ENCODE measurements around the gene LKAAEAR1. TPM values are rescaled to one million over a fixed set of nuclear protein-coding genes. Genes with fewer than 3 reads are reported as not detected.
A peak's percentile ranks its signal among the peaks of the same experiment; 100 is the strongest.

LKAAEAR1 gene
- polyA plus RNA-seq, 1 donor (not counting 4 experiments of a cell fraction or from before 2014, with no cell fraction given): not detected

- H3K9me3 ChIP-seq (ENCODE audit: control insufficient read depth, low read depth, low read length): no peaks in the 10 kb centered on the region
- no peak overlapping the region for H3K27ac ChIP-seq (ENCODE audit: control insufficient read depth, insufficient read depth, low read length)
- peaks cover 2% of the 10 kb centered on the region for H3K79me2 ChIP-seq (ENCODE audit: control insufficient read depth, insufficient read depth, low read length)
- no peaks in the 10 kb centered on the region for H3K9me1 ChIP-seq (ENCODE audit: control insufficient read depth, extremely low read depth, insufficient read depth, low read length)
- H3K36me3 ChIP-seq (ENCODE audit: control insufficient read depth in 2 of 2, extremely low read depth in 1 of 2, insufficient read depth in 2 of 2, low read length in 2 of 2): peaks cover 0 to 6% of the 10 kb centered on the region in 2 experiments
- DNase-seq (ENCODE audit: low read depth, low spot score) (no peak), FAIRE-seq (no peak)
- peak overlapping the region; percentile 72 for H3K9ac ChIP-seq (ENCODE audit: control insufficient read depth, extremely low read depth, insufficient read depth, low read length)
- dilution Hi-C loops (cut with MboI; ENCODE audit: extremely low pct_ligation_motif_present, low sequenced_read_pairs): no loop called here
- TF ChIP-seq, protein P1, sequence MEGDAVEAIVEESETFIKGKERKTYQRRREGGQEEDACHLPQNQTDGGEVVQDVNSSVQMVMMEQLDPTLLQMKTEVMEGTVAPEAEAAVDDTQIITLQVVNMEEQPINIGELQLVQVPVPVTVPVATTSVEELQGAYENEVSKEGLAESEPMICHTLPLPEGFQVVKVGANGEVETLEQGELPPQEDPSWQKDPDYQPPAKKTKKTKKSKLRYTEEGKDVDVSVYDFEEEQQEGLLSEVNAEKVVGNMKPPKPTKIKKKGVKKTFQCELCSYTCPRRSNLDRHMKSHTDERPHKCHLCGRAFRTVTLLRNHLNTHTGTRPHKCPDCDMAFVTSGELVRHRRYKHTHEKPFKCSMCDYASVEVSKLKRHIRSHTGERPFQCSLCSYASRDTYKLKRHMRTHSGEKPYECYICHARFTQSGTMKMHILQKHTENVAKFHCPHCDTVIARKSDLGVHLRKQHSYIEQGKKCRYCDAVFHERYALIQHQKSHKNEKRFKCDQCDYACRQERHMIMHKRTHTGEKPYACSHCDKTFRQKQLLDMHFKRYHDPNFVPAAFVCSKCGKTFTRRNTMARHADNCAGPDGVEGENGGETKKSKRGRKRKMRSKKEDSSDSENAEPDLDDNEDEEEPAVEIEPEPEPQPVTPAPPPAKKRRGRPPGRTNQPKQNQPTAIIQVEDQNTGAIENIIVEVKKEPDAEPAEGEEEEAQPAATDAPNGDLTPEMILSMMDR (optimal IDR thresholded peaks at IDR 0.05 in 1 of 3, IDR thresholded peaks at IDR 0.05 in 1 of 3, conservative IDR thresholded peaks at IDR 0.05 in 1 of 3; ENCODE audit: extremely low read depth in 1 of 3, insufficient read depth in 2 of 3, low read length in 3 of 3): no peak
- no peak for TF ChIP-seq EZH2 (IDR thresholded peaks at IDR 0.05; ENCODE audit: low read length)
- peaks cover 14% of the 10 kb centered on the region for H3K27me3 ChIP-seq (ENCODE audit: control insufficient read depth, extremely low read depth, insufficient read depth, low read length)
- peak overlapping the region; percentile 78 to 93 (median 79) for H3K4me3 ChIP-seq (ENCODE audit: control insufficient read depth in 2 of 3, extremely low read depth in 1 of 3, insufficient read depth in 2 of 3, low read depth in 1 of 3, low read length in 3 of 3)
- peak overlapping the region; percentile 97 for H3K4me2 ChIP-seq (ENCODE audit: control insufficient read depth, extremely low read depth, insufficient read depth, low read depth, low read length)
- no peaks in the 10 kb centered on the region for H4K20me1 ChIP-seq (ENCODE audit: control insufficient read depth, extremely low read depth, insufficient read depth, low read length)
- H2AFZ ChIP-seq (ENCODE audit: control insufficient read depth, low read length): no peak overlapping the region
- peaks cover 15% of the 10 kb centered on the region for H3K4me1 ChIP-seq (ENCODE audit: control insufficient read depth, extremely low read depth, insufficient read depth, low read length)
These were observed 6.2 kb downstream of the LKAAEAR1 start for GRCh38 chr20:64077876-64078551.

DNA sequence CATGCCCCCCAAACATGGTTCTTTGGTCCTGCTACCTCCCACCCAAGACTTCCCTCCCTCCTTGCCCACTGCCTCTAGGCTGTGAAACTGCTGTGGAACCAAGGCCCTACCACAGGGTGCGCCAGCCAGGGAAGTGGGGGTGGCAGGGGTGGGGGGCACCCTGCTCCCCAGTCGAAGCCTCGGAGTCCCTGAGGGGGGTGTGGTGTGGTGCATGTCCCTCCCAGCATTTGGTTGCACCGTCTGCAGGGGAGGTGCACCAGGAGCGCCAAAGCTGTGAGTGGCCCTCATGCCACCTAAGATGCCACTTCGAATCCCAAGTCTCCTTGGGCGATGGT, 6.7 kb downstream of the LKAAEAR1 start:
- Histone ChIP-seq H2AFZ (ENCODE audit: control insufficient read depth, low read length) (no peak overlapping the region), H3K9ac (ENCODE audit: control insufficient read depth, extremely low read depth, insufficient read depth, low read length) (no peak overlapping the region), H3K36me3 (ENCODE audit: control insufficient read depth in 2 of 2, extremely low read depth in 1 of 2, insufficient read depth in 2 of 2, low read length in 2 of 2) (peaks cover 0 to 6% of the 10 kb centered on the region in 2 experiments), H4K20me1 (ENCODE audit: control insufficient read depth, extremely low read depth, insufficient read depth, low read length) (no peaks in the 10 kb centered on the region), H3K9me3 (ENCODE audit: control insufficient read depth, low read depth, low read length) (no peaks in the 10 kb centered on the region), H3K27me3 (ENCODE audit: control insufficient read depth, extremely low read depth, insufficient read depth, low read length) (peaks cover 10% of the 10 kb centered on the region), H3K4me2 (ENCODE audit: control insufficient read depth, extremely low read depth, insufficient read depth, low read depth, low read length) (no peak overlapping the region), H3K9me1 (ENCODE audit: control insufficient read depth, extremely low read depth, insufficient read depth, low read length) (no peaks in the 10 kb centered on the region), H3K79me2 (ENCODE audit: control insufficient read depth, insufficient read depth, low read length) (peaks cover 2% of the 10 kb centered on the region), H3K27ac (ENCODE audit: control insufficient read depth, insufficient read depth, low read length) (no peak overlapping the region), H3K4me3 (ENCODE audit: control insufficient read depth in 2 of 3, extremely low read depth in 1 of 3, insufficient read depth in 2 of 3, low read depth in 1 of 3, low read length in 3 of 3) (no peak overlapping the region), H3K4me1 (ENCODE audit: control insufficient read depth, extremely low read depth, insufficient read depth, low read length) (peaks cover 13% of the 10 kb centered on the region)
- dilution Hi-C loops (cut with MboI; ENCODE audit: extremely low pct_ligation_motif_present, low sequenced_read_pairs): no loop called here
- TF ChIP-seq EZH2 (IDR thresholded peaks at IDR 0.05; ENCODE audit: low read length): no peak
- TF ChIP-seq, protein P1 (optimal IDR thresholded peaks at IDR 0.05 in 1 of 3, IDR thresholded peaks at IDR 0.05 in 1 of 3, conservative IDR thresholded peaks at IDR 0.05 in 1 of 3; ENCODE audit: extremely low read depth in 1 of 3, insufficient read depth in 2 of 3, low read length in 3 of 3): no peak
- DNase-seq (ENCODE audit: low read depth, low spot score) (no peak), FAIRE-seq (no peak)
